ENCODE data around the gene PRDM16.

The PRDM16 gene

GRCh38 chr1:3170561-3171453 lies 101.8 kb downstream of the PRDM16 start:
- Histone ChIP-seq H3K27me3 (ENCODE audit: insufficient read depth, low read length, poor library complexity, severe bottlenecking) (no peaks in the 10 kb centered on the region), H3K4me2 (ENCODE audit: low read depth, low read length, poor library complexity, severe bottlenecking) (no peak overlapping the region), H3K9ac (ENCODE audit: low read depth, low read length, poor library complexity, severe bottlenecking) (no peak overlapping the region), H3K9me3 (ENCODE audit: insufficient read depth, low read depth, low read length) (no peaks in the 10 kb centered on the region), H3F3A (ENCODE audit: low read depth) (no peaks in the 10 kb centered on the region), H3K4me1 (ENCODE audit: insufficient read depth, low read length, poor library complexity, severe bottlenecking) (no peaks in the 10 kb centered on the region), H3K4me3 (ENCODE audit: low read length, poor library complexity, severe bottlenecking) (no peak overlapping the region), H3K36me3 (ENCODE audit: insufficient read depth, low read length) (no peaks in the 10 kb centered on the region), H4K20me1 (ENCODE audit: insufficient read depth, low read length, poor library complexity, severe bottlenecking) (peaks cover 3% of the 10 kb centered on the region), H2AFZ (ENCODE audit: low read length) (no peak overlapping the region), H3K79me2 (ENCODE audit: insufficient read depth, low read length) (no peaks in the 10 kb centered on the region), H3K9me2 (replicated peaks; ENCODE audit: low read depth, low read length) (no peaks in the 10 kb centered on the region)
- no peak for TF ChIP-seq CTCF (conservative IDR thresholded peaks at IDR 0.05; ENCODE audit: low read length)
- TF ChIP-seq EZH2phosphoT487 (IDR thresholded peaks at IDR 0.05; ENCODE audit: borderline replicate concordance): no peak

- Histone ChIP-seq H3K9me2 (replicated peaks; ENCODE audit: low read depth, low read length) (no peaks in the 10 kb centered on the region), H2AFZ (ENCODE audit: low read length) (no peak overlapping the region), H3K79me2 (ENCODE audit: insufficient read depth, low read length) (no peaks in the 10 kb centered on the region), H4K20me1 (ENCODE audit: insufficient read depth, low read length, poor library complexity, severe bottlenecking) (peaks cover 3% of the 10 kb centered on the region), H3K4me1 (ENCODE audit: insufficient read depth, low read length, poor library complexity, severe bottlenecking) (no peaks in the 10 kb centered on the region), H3F3A (ENCODE audit: low read depth) (no peaks in the 10 kb centered on the region), H3K36me3 (ENCODE audit: insufficient read depth, low read length) (no peaks in the 10 kb centered on the region), H3K4me2 (ENCODE audit: low read depth, low read length, poor library complexity, severe bottlenecking) (no peak overlapping the region), H3K27me3 (ENCODE audit: insufficient read depth, low read length, poor library complexity, severe bottlenecking) (no peaks in the 10 kb centered on the region), H3K4me3 (ENCODE audit: low read length, poor library complexity, severe bottlenecking) (no peak overlapping the region), H3K9ac (ENCODE audit: low read depth, low read length, poor library complexity, severe bottlenecking) (no peak overlapping the region), H3K9me3 (ENCODE audit: insufficient read depth, low read depth, low read length) (no peaks in the 10 kb centered on the region)
- TF ChIP-seq CTCF (conservative IDR thresholded peaks at IDR 0.05; ENCODE audit: low read length): no peak
Observed at GRCh38 chr1:3171761-3172160, 102.8 kb downstream of the PRDM16 start.

- Histone ChIP-seq H3K9me3 (ENCODE audit: insufficient read depth, low read depth, low read length) (no peaks in the 10 kb centered on the region), H2AFZ (ENCODE audit: low read length) (no peak overlapping the region), H3K36me3 (ENCODE audit: insufficient read depth, low read length) (no peaks in the 10 kb centered on the region; the same call in 1 of the 2 replicates), H3K9ac (ENCODE audit: low read depth, low read length, poor library complexity, severe bottlenecking) (no peak overlapping the region), H3K79me2 (ENCODE audit: insufficient read depth, low read length) (no peaks in the 10 kb centered on the region), H3F3A (ENCODE audit: low read depth) (no peaks in the 10 kb centered on the region), H4K20me1 (ENCODE audit: insufficient read depth, low read length, poor library complexity, severe bottlenecking) (peaks cover 3% of the 10 kb centered on the region), H3K4me2 (ENCODE audit: low read depth, low read length, poor library complexity, severe bottlenecking) (no peak overlapping the region), H3K9me2 (replicated peaks; ENCODE audit: low read depth, low read length) (no peaks in the 10 kb centered on the region), H3K4me3 (ENCODE audit: low read length, poor library complexity, severe bottlenecking) (no peak overlapping the region), H3K4me1 (ENCODE audit: insufficient read depth, low read length, poor library complexity, severe bottlenecking) (no peaks in the 10 kb centered on the region), H3K27me3 (ENCODE audit: insufficient read depth, low read length, poor library complexity, severe bottlenecking) (no peaks in the 10 kb centered on the region)
- TF ChIP-seq CTCF (conservative IDR thresholded peaks at IDR 0.05; ENCODE audit: low read length) (no peak), EZH2phosphoT487 (IDR thresholded peaks at IDR 0.05; ENCODE audit: borderline replicate concordance) (no peak)
Observed at GRCh38 chr1:3172431-3173380, 103.7 kb downstream of the PRDM16 start.
